Epithelial cell of esophagus (primary cell): ENCODE results near the gene NR2C2AP.
"Not testable (repeated sequence)": the region's sequence is repeated elsewhere in the genome, so short reads cannot be mapped to it uniquely, and the experiment has no call there.

Source experiments
- DNase-seq: peaks from one replicate; pipeline ENCODE4 v3.0.0; 2010; ENCODE audit warnings: low read depth
- H3K4me3 ChIP-seq: 2 replicates; pipeline ENCODE4 v1.5.1; 2011; ENCODE audit warnings: mild to moderate bottlenecking, low read length, control low read depth
- CTCF ChIP-seq: IDR thresholded peaks from 2 replicates; pipeline ENCODE4 v1.5.1; 2011; ENCODE audit warnings: low read depth, mild to moderate bottlenecking, low read length, control low read depth, inconsistent platforms; ENCODE audit not compliant: insufficient read depth; ENCODE audit errors: missing control alignments

Gene NR2C2AP

GRCh38 chr19:19181488-19181998 is 21.7 kb downstream of the NR2C2AP start:
- no peak overlapping the region for H3K4me3 ChIP-seq
- no peak for TF ChIP-seq CTCF
- DNase-seq = no peak

- no peak for DNase-seq
- no peak for TF ChIP-seq CTCF
- H3K4me3 ChIP-seq = no peak overlapping the region
Observed at GRCh38 chr19:19179548-19180441, 23.4 kb downstream of the NR2C2AP start.

GRCh38 chr19:19176950-19177349 is 26.3 kb downstream of the NR2C2AP start:
- DNase-seq = no peak
- TF ChIP-seq CTCF = no peak
- H3K4me3 ChIP-seq = no peak overlapping the region

- not testable (repeated sequence) for H3K4me3 ChIP-seq, DNase-seq
Observed at GRCh38 chr19:19173243-19173642, 30.0 kb downstream of the NR2C2AP start.

GRCh38 chr19:19171821-19172532 is 31.2 kb downstream of the NR2C2AP start:
- DNase-seq = no peak
- H3K4me3 ChIP-seq = no peak overlapping the region
- no peak for TF ChIP-seq CTCF

GRCh38 chr19:19170873-19171672 is 32.1 kb downstream of the NR2C2AP start:
- no peak overlapping the region for H3K4me3 ChIP-seq
- no peak for TF ChIP-seq CTCF
- no peak for DNase-seq
